ENCODE results near the gene SHB. TPM values are rescaled to one million over a fixed set of nuclear protein-coding genes. Genes with fewer than 3 reads are reported as not detected.
A peak's percentile ranks its signal among the peaks of the same experiment; 100 is the strongest.

Gene SHB
- total RNA-seq, 1 experiment from 2014 or later: 28.7 TPM

- peaks cover 31 to 32% of the 10 kb centered on the region in 2 experiments for H3K4me1 ChIP-seq (ENCODE audit: control insufficient read depth in 1 of 2, insufficient read depth in 2 of 2, low read length in 2 of 2)
- no peak overlapping the region for H2AFZ ChIP-seq (ENCODE audit: low read depth, low read length, poor library complexity, severe bottlenecking)
- H3K79me2 ChIP-seq (ENCODE audit: insufficient read depth, low read length): peaks cover 57% of the 10 kb centered on the region
- ChIA-PET POLR2A (no interaction called here), RAD21 (ENCODE audit: low non-redundant PET in 1 of 2, low total read pairs in 2 of 2, uncharacterized antibody in 2 of 2, unreplicated experiment in 2 of 2) (interaction anchor here in 1 of 2 experiments (0.9 kb wide), 1 partner anchor 72 kb away, joined by 3 read pairs; no protein-coding TSS in a partner anchor), CTCF (no interaction called here)
- no peaks in the 10 kb centered on the region for H3K9me2 ChIP-seq (ENCODE audit: insufficient read depth)
- no peaks in the 10 kb centered on the region for H3K9me3 ChIP-seq (ENCODE audit: control insufficient read depth in 1 of 2, insufficient read depth in 1 of 2, low read depth in 1 of 2, low read length in 2 of 2)
- H3K4me2 ChIP-seq (ENCODE audit: low read length): peak overlapping the region; percentile 54
- ATAC-seq (peak; percentile 95), DNase-seq (ENCODE audit: low read depth, low spot score) (no peak)
- intact Hi-C loops (cut with micrococcal nuclease): no loop called here
- H3K27ac ChIP-seq (ENCODE audit: low read depth, low read length): peak overlapping the region; percentile 50
- H3K4me3 ChIP-seq (replicated peaks in 1 of 2; ENCODE audit: low read depth in 1 of 2, low read length in 2 of 2): no peak overlapping the region
- no peaks in the 10 kb centered on the region for H4K20me1 ChIP-seq (ENCODE audit: insufficient read depth)
- TF ChIP-seq RAD21 (IDR thresholded peaks at IDR 0.05; ENCODE audit: low read depth): peak; percentile 20; the same call in 1 of the 2 replicates
- no peak for TF ChIP-seq ELF1 (IDR thresholded peaks at IDR 0.05; ENCODE audit: borderline replicate concordance, low read depth)
- no peak for TF ChIP-seq EGR1 (IDR thresholded peaks at IDR 0.05; ENCODE audit: low read depth)
- TF ChIP-seq SIN3A (IDR thresholded peaks at IDR 0.05; ENCODE audit: low read depth): 0 out of 2 replicates have a peak, but pooled peaks have one; percentile 40
- 0 out of 2 replicates have a peak, but pooled peaks have one; percentile 14 for TF ChIP-seq POLR2AphosphoS5 (IDR thresholded peaks at IDR 0.05; ENCODE audit: low read depth, low read length)
- peak; percentile 56; the same call in 1 of the 2 replicates for TF ChIP-seq SP1 (IDR thresholded peaks at IDR 0.05; ENCODE audit: low read depth)
- no peaks in the 10 kb centered on the region for H3K27me3 ChIP-seq (ENCODE audit: insufficient read depth, low read length)
- no peaks in the 10 kb centered on the region for H3K36me3 ChIP-seq (ENCODE audit: control insufficient read depth in 1 of 2, insufficient read depth in 2 of 2, low read length in 2 of 2)
- no TSS peak for BruUV-seq (replicated peaks)
- peak overlapping the region; percentile 1; the same call in 1 of the 2 replicates for H3K9ac ChIP-seq (ENCODE audit: low read length)
Observed at GRCh38 chr9:37984672-37985611, 84.1 kb downstream of the SHB start.

GRCh38 chr9:37984278-37984671 lies 84.8 kb downstream of the SHB start:
- ATAC-seq: no peak
- intact Hi-C loops (cut with micrococcal nuclease): no loop called here
- no TSS peak for BruUV-seq (replicated peaks)
- Histone ChIP-seq H3K9me3 (ENCODE audit: control insufficient read depth in 1 of 2, insufficient read depth in 1 of 2, low read depth in 1 of 2, low read length in 2 of 2) (no peaks in the 10 kb centered on the region), H3K27me3 (ENCODE audit: insufficient read depth, low read length) (no peaks in the 10 kb centered on the region), H3K79me2 (ENCODE audit: insufficient read depth, low read length) (peaks cover 55% of the 10 kb centered on the region), H3K9me2 (ENCODE audit: insufficient read depth) (no peaks in the 10 kb centered on the region), H3K27ac (ENCODE audit: low read depth, low read length) (peak overlapping the region; percentile 50), H3K9ac (ENCODE audit: low read length) (no peak overlapping the region; the same call in 1 of the 2 replicates), H4K20me1 (ENCODE audit: insufficient read depth) (no peaks in the 10 kb centered on the region), H3K4me3 (replicated peaks in 1 of 2; ENCODE audit: low read depth in 1 of 2, low read length in 2 of 2) (no peak overlapping the region), H3K36me3 (ENCODE audit: control insufficient read depth in 1 of 2, insufficient read depth in 2 of 2, low read length in 2 of 2) (no peaks in the 10 kb centered on the region), H3K4me2 (ENCODE audit: low read length) (peak overlapping the region; percentile 54), H3K4me1 (ENCODE audit: control insufficient read depth in 1 of 2, insufficient read depth in 2 of 2, low read length in 2 of 2) (peaks cover 33 to 38% of the 10 kb centered on the region in 2 experiments), H2AFZ (ENCODE audit: low read depth, low read length, poor library complexity, severe bottlenecking) (no peak overlapping the region)
- DNase-seq (ENCODE audit: low read depth, low spot score): no peak
- POLR2A ChIA-PET: no interaction called here
- CTCF ChIA-PET: no interaction called here
- RAD21 ChIA-PET (ENCODE audit: low non-redundant PET in 1 of 2, low total read pairs in 2 of 2, uncharacterized antibody in 2 of 2, unreplicated experiment in 2 of 2): interaction anchor here in 1 of 2 experiments (0.9 kb wide), 1 partner anchor 71 kb away, joined by 3 read pairs; no protein-coding TSS in a partner anchor
- TF ChIP-seq POLR2AphosphoS5 (IDR thresholded peaks at IDR 0.05; ENCODE audit: low read depth, low read length): no peak
- no peak for TF ChIP-seq EZH2phosphoT487 (IDR thresholded peaks at IDR 0.05; ENCODE audit: borderline replicate concordance)
- no peak for TF ChIP-seq SRF (IDR thresholded peaks at IDR 0.05; ENCODE audit: low read depth)
- no peak for TF ChIP-seq ELF1 (IDR thresholded peaks at IDR 0.05; ENCODE audit: borderline replicate concordance, low read depth)
- no peak for TF ChIP-seq CEBPB (IDR thresholded peaks at IDR 0.05; ENCODE audit: low read depth)
- no peak for TF ChIP-seq JUND (IDR thresholded peaks at IDR 0.05)
- TF ChIP-seq TCF7L2 (IDR thresholded peaks at IDR 0.05; ENCODE audit: borderline replicate concordance, extremely low read depth, insufficient read depth, insufficient read length): no peak
- TF ChIP-seq CBX3 (IDR thresholded peaks at IDR 0.05; ENCODE audit: low read depth): no peak
- TF ChIP-seq SIN3A (IDR thresholded peaks at IDR 0.05; ENCODE audit: low read depth): no peak
- no peak for TF ChIP-seq ZBTB33 (IDR thresholded peaks at IDR 0.05; ENCODE audit: extremely low read depth, insufficient replicate concordance, low read length)
- TF ChIP-seq EGR1 (IDR thresholded peaks at IDR 0.05; ENCODE audit: low read depth): no peak
- TF ChIP-seq ATF3 (IDR thresholded peaks at IDR 0.05): no peak
- TF ChIP-seq FOSL1 (IDR thresholded peaks at IDR 0.05; ENCODE audit: low read depth): no peak
- no peak for TF ChIP-seq ZNF274 (IDR thresholded peaks at IDR 0.05; ENCODE audit: low read depth, low read length)
- no peak for TF ChIP-seq ZFX (IDR thresholded peaks at IDR 0.05)
